Psoas muscle (tissue), 8 donors: ENCODE measurements around the gene CHMP6. TPM values are rescaled to one million over a fixed set of nuclear protein-coding genes. Genes with fewer than 3 reads are reported as not detected.
A peak's percentile ranks its signal among the peaks of the same experiment; 100 is the strongest.

Experiments used
- ATAC-seq, 4 donors: fragments of 200-7000 bp; cut with Tn5 transposase; one replicate each; pipeline ENCODE4 v1.9.1; 2020; ENCODE audit warnings: moderate library complexity in 3 of 4, mild to moderate bottlenecking in 2 of 4
- DNase-seq, 2 donors: peaks; one replicate each; pipeline ENCODE4 v3.0.0-alpha.2; 2020
- H3K27ac ChIP-seq: fragments of 200-600 bp; one replicate; pipeline ENCODE4 v1.8.0; 2022
- H3K27me3 ChIP-seq, 3 donors: fragments of 200-600 bp in 1 of 3; one replicate each; pipeline versions ENCODE4 v1.6.1 to v1.8.0; 2013 to 2022; ENCODE audit warnings: low read length in 2 of 3, mild to moderate bottlenecking in 2 of 3, moderate library complexity in 1 of 3; ENCODE audit not compliant: insufficient read depth in 3 of 3
- H3K36me3 ChIP-seq, 2 donors: fragments of 200-600 bp in 1 of 2; one replicate each; pipeline versions ENCODE4 v1.6.1 to v1.8.0; 2013 to 2022; ENCODE audit warnings: low read depth in 1 of 2, mild to moderate bottlenecking in 1 of 2, moderate library complexity in 1 of 2; ENCODE audit not compliant: insufficient read depth in 1 of 2
- H3K4me1 ChIP-seq: fragments of 200-600 bp; one replicate; pipeline ENCODE4 v1.8.0; 2022
- H3K4me3 ChIP-seq: fragments of 200-600 bp; one replicate; pipeline ENCODE4 v1.8.0; 2022; ENCODE audit warnings: mild to moderate bottlenecking
- H3K9me3 ChIP-seq: fragments of 200-600 bp; one replicate; pipeline ENCODE4 v1.8.0; 2022
- WGBS, 3 donors: extraction: QIAGEN DNeasy Blood & Tissue Kit; methylation state at CpG; one replicate each; pipeline versions ENCODE4 v1.1.6 to v1.1.7; 2013; 5-methylcytosine and 5-hydroxymethylcytosine counted together
- intact Hi-C, 2 donors: fragments of 100-400 bp; cut with DNase I; formaldehyde crosslinking; loops; one replicate each; pipeline versions ENCODE4 v1.11.0 to v1.14.2; 2022
- polyA plus RNA-seq, 3 donors: library from polyadenylated mRNA; stranded (reverse); fragments of 200-250 nt; gene quantifications; one replicate each; pipeline ENCODE4 v1.2.3, GENCODE V29; 2013
- total RNA-seq, 4 donors: library from RNA; stranded (reverse); fragmentation: NEBNext Ultra II Directional in 2 of 4; extraction: Animal tissue kit (Norgen Biotek cat#: 25700) in 2 of 4; gene quantifications; one replicate each; pipeline versions ENCODE4 v1.2.1 to v1.2.4, GENCODE V29; 2021 to 2023
- TF ChIP-seq, protein P1 (sequence below): fragments of 200-600 bp; IDR thresholded peaks from one replicate; pipeline ENCODE4 v1.8.0; 2022; ENCODE audit warnings: antibody characterized with exemption
- donor health status: healthy with polysubstance abuse.
- donor health status: DM: no; HTN: no; CAD: no; lungs with moderate emphysema.
- donor health status: Bipolar disorder and iron deficiency.
- donor health status: healthy.
- donor health status: DM: yes; HTN: yes; CAD: no.
- donor health status: DM: no; HTN: no; CAD: no.
- donor health status: DM: no; HTN: no; CAD: no.
- donor health status: DM: yes; HTN: yes; CAD: no.

The CHMP6 gene
- total and polyA plus RNA-seq, 7 donors, result 32.0 to 53.2 (median 36.9) TPM

DNA sequence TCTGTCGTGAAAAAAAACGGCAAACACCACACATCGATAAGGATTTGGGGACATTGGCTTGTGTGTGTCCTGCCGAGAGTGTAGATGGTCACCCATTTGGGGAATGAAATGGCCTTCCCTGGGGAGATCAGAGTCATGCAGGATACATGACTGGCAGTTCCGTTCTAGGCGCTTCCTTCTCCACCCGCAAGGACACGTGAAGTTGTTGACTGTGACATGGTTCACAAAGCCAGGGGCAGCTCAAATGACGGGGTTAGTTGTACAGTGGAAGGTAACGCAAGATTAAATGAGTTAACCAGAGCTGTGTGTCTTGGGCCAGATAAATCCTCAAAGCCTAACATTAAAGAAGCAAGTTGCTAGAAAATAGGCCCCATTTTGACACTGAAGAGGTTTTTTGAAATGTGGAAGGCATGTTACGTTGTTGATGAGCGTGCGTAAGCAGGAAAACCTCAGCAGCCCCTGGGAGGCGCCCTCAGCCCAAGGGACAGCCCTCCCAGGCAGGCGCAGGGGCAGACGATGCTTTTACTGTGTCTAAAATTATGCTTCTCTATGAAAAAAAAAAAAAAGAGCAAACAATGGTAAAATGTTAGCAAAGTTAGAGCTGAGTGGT is 35.9 kb upstream of the CHMP6 start:
- 88 to 92% (median 89%) methylated on average over 16 of the region's 16 CpGs for WGBS, 3 donors
- no peak overlapping the region for H3K27ac ChIP-seq
- DNase-seq, result no peak
- peaks cover 0 to 26% of the 10 kb centered on the region in 2 donors for H3K36me3 ChIP-seq
- no peaks in the 10 kb centered on the region for H3K9me3 ChIP-seq
- H3K4me3 ChIP-seq, result no peak overlapping the region
- no peaks in the 10 kb centered on the region for H3K27me3 ChIP-seq
- TF ChIP-seq, protein P1, sequence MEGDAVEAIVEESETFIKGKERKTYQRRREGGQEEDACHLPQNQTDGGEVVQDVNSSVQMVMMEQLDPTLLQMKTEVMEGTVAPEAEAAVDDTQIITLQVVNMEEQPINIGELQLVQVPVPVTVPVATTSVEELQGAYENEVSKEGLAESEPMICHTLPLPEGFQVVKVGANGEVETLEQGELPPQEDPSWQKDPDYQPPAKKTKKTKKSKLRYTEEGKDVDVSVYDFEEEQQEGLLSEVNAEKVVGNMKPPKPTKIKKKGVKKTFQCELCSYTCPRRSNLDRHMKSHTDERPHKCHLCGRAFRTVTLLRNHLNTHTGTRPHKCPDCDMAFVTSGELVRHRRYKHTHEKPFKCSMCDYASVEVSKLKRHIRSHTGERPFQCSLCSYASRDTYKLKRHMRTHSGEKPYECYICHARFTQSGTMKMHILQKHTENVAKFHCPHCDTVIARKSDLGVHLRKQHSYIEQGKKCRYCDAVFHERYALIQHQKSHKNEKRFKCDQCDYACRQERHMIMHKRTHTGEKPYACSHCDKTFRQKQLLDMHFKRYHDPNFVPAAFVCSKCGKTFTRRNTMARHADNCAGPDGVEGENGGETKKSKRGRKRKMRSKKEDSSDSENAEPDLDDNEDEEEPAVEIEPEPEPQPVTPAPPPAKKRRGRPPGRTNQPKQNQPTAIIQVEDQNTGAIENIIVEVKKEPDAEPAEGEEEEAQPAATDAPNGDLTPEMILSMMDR, result no peak
- H3K4me1 ChIP-seq, result peaks cover 21% of the 10 kb centered on the region
- intact Hi-C loops, result loop anchor here in 1 of 2 donors (5.0 kb wide), 1 partner anchor 73 kb away; no protein-coding TSS in a partner anchor
- no peak for ATAC-seq

DNA sequence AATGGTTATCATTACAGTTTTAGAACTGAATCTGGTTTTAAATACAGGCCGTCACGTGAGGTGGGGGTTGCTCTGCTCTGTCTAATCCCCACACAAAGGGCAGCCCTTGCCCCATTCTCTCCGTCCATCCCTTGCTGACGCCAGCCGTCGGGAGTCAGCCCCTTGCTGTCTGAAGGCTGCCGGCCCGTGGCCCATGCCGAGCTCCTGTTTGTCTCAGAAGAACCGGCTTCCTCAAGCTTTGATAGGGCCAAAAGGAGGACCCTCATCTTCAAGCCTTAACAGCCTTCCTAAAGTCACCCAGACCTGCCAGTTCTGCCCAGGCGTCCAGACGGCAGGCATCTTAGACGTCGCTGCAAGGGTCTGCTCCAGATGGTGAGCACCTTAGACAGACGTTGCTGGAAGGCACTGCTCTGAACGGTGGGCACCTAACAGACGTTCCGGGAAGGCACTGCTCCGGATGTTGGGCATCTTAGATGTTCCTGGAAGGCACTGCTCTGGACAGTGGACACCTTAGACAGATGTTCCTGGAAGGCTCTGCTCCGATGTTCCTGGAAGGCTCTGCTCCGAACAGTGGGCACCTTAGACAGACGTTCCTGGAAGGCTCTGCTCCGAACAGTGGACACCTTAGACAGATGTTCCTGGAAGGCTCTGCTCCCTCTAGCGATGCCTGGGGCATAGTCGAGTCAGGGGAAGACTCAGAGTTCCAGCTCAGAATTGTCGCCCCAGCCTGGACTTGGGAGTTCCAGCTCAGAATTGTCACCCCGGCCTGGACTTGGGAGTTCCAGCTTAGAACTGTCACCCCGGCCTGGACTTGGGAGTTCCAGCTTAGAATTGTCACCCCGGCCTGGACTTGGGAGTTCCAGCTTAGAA is 35.1 kb upstream of the CHMP6 start:
- ATAC-seq, result no peak
- 80 to 91% (median 82%) methylated on average over 28 of the region's 29 CpGs for WGBS, 3 donors
- Histone ChIP-seq H3K9me3 (no peaks in the 10 kb centered on the region), H3K4me3 (no peak overlapping the region), H3K4me1 (peaks cover 29% of the 10 kb centered on the region), H3K27ac (no peak overlapping the region), H3K27me3 (no peaks in the 10 kb centered on the region), H3K36me3 (peaks cover 0 to 18% of the 10 kb centered on the region in 2 donors)
- TF ChIP-seq, protein P1, result no peak
- intact Hi-C loops, result loop anchor here in 1 of 2 donors (5.0 kb wide), 1 partner anchor 74 kb away; no protein-coding TSS in a partner anchor
- DNase-seq, result peak in 1 of 2 donors; percentile 49

GRCh38 chr17:80957461-80957941 is 34.1 kb upstream of the CHMP6 start:
- Histone ChIP-seq H3K27me3 (no peaks in the 10 kb centered on the region), H3K36me3 (peaks cover 0 to 11% of the 10 kb centered on the region in 2 donors), H3K4me3 (no peak overlapping the region), H3K9me3 (no peaks in the 10 kb centered on the region), H3K27ac (no peak overlapping the region), H3K4me1 (peaks cover 39% of the 10 kb centered on the region)
- ATAC-seq (no peak), DNase-seq (peak in 1 of 2 donors; percentile 43)
- TF ChIP-seq, protein P1, result no peak
- 95 to 97% (median 96%) methylated on average over 12 of the region's 12 CpGs for WGBS, 3 donors
- intact Hi-C loops, result loop anchor here in 1 of 2 donors (5.0 kb wide), 1 partner anchor 75 kb away; no protein-coding TSS in a partner anchor

GRCh38 chr17:80959330-80960036 is 32.2 kb upstream of the CHMP6 start:
- intact Hi-C loops, result loop anchor here in 1 of 2 donors (5.0 kb wide), 1 partner anchor 77 kb away; no protein-coding TSS in a partner anchor
- ATAC-seq (peak; percentile 81 to 85 (median 84)), DNase-seq (peak; percentile 85 to 90)
- H3K27me3 ChIP-seq, result no peaks in the 10 kb centered on the region
- 22 to 28% (median 27%) methylated on average over 22 to 23 of the region's 23 CpGs for WGBS, 3 donors
- peak overlapping the region; percentile 81 for H3K27ac ChIP-seq
- no peaks in the 10 kb centered on the region for H3K9me3 ChIP-seq
- peaks cover 41% of the 10 kb centered on the region for H3K4me1 ChIP-seq
- peaks cover 0 to 13% of the 10 kb centered on the region in 2 donors for H3K36me3 ChIP-seq
- no peak overlapping the region for H3K4me3 ChIP-seq
- TF ChIP-seq, protein P1, result no peak
